AG04449 (cell line): ENCODE data around the gene TULP3.
A peak's percentile ranks its signal among the peaks of the same experiment; 100 is the strongest.

Experiments used
- CTCF ChIA-PET: fragments of 350-600 bp; formaldehyde crosslinking; extraction: SDS; loops from one replicate; lab custom pipeline; 2021; ENCODE audit warnings: antibody characterized with exemption; lab: Yijun Ruan, JAX
- POLR2A ChIA-PET: fragments of 400-600, 350-600 bp; formaldehyde crosslinking; extraction: SDS; loops from one replicate; lab custom pipeline; 2020; ENCODE audit warnings: antibody characterized with exemption, inconsistent platforms; lab: Yijun Ruan, JAX
- DNase-seq: peaks from one replicate; pipeline ENCODE4 v3.0.0-alpha.2; 2010; ENCODE audit warnings: low read depth, low spot score
- H3K4me3 ChIP-seq: 2 replicates; pipeline ENCODE4 v1.5.1; 2011; ENCODE audit warnings: low read depth, mild to moderate bottlenecking, control low read depth, low read length
- TF ChIP-seq, protein P1 (sequence below): IDR thresholded peaks from one replicate; pipeline ENCODE4 v1.5.1; 2011; ENCODE audit warnings: mild to moderate bottlenecking, moderate library complexity, low read length, control low read depth, inconsistent platforms; ENCODE audit not compliant: insufficient read depth; ENCODE audit errors: missing control alignments

Gene TULP3, protein sequence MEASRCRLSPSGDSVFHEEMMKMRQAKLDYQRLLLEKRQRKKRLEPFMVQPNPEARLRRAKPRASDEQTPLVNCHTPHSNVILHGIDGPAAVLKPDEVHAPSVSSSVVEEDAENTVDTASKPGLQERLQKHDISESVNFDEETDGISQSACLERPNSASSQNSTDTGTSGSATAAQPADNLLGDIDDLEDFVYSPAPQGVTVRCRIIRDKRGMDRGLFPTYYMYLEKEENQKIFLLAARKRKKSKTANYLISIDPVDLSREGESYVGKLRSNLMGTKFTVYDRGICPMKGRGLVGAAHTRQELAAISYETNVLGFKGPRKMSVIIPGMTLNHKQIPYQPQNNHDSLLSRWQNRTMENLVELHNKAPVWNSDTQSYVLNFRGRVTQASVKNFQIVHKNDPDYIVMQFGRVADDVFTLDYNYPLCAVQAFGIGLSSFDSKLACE

DNA sequence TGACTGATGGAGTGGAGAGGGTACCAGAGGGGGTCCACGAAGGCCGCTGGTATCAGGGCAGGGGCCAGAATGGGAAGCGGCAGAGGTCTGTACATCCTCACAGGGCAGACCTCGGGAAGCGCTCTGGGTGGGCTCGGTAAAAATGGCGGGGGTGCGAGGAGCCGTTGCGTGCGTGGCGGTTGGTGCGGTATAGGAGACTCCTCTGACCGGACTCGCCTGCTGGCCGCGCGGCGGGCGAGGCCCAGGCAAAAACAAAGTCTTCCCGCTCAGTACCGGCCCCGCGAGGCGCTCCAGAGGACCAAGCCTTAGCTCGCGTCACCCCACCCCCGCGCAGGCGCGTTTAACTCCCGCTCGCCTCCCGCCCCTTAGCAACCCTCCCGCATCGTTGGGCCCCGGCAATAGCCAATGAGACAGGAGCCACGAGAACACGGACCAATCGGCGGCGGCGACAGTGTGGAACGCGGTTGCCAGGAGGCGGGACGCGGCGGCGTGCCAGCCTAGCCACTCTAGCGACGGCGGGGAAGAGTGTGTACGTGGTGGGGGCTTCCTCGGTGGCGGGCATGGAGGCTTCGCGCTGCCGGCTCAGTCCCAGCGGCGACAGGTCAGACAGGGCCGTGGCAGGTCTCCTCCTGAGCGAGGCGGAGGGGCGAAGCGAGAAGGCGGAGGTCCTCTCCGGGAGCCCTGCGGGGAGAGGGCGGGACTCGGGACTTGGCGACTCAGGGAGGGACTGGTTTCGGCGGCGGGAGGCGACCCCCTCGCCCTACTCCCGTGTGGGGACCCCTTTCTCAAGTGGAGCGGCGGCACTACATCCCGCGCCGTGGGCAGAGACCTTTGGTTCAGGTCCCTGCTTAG is at the start of gene TULP3:
Gene TULP3, plus strand, starts transcription at position 504 of the 852 bp plus-strand sequence. Its CDS starts 57 bp downstream, at position 561.
- ChIA-PET CTCF (interaction anchor here (1.1 to 2.3 kb wide), 3 partner anchors 10 to 149 kb away, joined by 3 to 9 read pairs (median 5); no protein-coding TSS in a partner anchor), POLR2A (interaction anchor here (0.6 to 1.6 kb wide), 7 partner anchors 11 to 151 kb away, joined by 3 to 5 read pairs (median 3); partner anchors contain the start of gene TEAD4)
- DNase-seq, result peak; percentile 80
- H3K4me3 ChIP-seq, result peak within 1 kb of the TSS; percentile 99
- TF ChIP-seq, protein P1, sequence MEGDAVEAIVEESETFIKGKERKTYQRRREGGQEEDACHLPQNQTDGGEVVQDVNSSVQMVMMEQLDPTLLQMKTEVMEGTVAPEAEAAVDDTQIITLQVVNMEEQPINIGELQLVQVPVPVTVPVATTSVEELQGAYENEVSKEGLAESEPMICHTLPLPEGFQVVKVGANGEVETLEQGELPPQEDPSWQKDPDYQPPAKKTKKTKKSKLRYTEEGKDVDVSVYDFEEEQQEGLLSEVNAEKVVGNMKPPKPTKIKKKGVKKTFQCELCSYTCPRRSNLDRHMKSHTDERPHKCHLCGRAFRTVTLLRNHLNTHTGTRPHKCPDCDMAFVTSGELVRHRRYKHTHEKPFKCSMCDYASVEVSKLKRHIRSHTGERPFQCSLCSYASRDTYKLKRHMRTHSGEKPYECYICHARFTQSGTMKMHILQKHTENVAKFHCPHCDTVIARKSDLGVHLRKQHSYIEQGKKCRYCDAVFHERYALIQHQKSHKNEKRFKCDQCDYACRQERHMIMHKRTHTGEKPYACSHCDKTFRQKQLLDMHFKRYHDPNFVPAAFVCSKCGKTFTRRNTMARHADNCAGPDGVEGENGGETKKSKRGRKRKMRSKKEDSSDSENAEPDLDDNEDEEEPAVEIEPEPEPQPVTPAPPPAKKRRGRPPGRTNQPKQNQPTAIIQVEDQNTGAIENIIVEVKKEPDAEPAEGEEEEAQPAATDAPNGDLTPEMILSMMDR, result peak; percentile 8

DNA sequence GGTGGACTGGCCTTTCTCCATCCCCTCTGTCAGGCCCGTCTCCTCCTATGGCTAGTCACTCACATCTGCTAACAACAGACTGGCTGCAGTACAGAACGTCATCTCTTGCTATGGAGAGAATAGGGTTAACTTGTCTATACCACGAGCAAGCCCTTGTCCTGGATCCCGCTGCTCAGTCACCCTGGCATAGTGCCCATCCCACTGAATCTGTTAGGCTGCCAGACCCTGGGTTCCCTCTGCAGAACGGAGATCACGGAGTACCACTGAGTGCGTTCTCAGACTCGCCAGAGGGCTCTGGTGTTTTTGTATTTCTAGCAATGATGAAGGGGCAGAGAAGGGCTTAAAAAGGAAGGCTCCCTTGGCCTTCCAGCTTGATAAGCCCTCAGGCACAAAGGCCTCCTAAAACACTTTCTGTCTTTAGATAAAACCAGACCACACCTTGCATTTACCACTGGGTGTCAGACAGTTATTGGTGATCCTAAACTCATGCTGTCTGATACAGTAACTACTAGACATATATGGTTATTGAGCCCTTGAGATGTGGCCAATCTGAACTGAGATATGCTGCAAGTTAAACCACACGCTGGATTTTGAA is 49.5 kb upstream of the TULP3 start:
- ChIA-PET POLR2A (no interaction called here), CTCF (interaction anchor here (1.1 kb wide), 1 partner anchor 26 kb away, joined by 3 read pairs; no protein-coding TSS in a partner anchor)
- DNase-seq, result no peak
- TF ChIP-seq, protein P1, result no peak
- no peak overlapping the region for H3K4me3 ChIP-seq

- ChIA-PET POLR2A (no interaction called here), CTCF (interaction anchor here (1.4 to 1.5 kb wide), 2 partner anchors 9 to 11 kb away, joined by 4 to 12 read pairs; no protein-coding TSS in a partner anchor)
- TF ChIP-seq, protein P1, result no peak
- no peak overlapping the region for H3K4me3 ChIP-seq
- DNase-seq, result no peak
These were observed 47.7 kb upstream of the TULP3 start for GRCh38 chr12:2842948-2843347.

DNA sequence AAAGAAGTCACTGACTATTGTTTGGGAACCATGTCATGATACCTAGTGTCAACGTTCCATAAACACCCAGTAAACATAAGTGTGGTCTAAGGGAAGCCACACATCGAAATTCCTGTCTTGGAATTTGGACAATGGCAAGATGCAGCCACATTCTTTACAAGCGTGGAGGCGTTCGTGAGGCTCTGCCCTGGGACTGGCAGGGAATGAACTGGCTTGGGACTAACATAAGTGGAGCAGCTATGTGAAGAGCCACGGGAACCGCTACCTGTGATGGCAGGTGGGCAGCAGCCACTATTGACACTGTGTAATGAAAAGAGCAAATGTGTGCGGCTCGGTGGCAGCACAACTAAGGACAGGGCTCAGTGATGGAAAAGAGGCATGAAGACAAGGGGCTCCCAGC is 45.9 kb upstream of the TULP3 start:
- POLR2A ChIA-PET, result no interaction called here

DNA sequence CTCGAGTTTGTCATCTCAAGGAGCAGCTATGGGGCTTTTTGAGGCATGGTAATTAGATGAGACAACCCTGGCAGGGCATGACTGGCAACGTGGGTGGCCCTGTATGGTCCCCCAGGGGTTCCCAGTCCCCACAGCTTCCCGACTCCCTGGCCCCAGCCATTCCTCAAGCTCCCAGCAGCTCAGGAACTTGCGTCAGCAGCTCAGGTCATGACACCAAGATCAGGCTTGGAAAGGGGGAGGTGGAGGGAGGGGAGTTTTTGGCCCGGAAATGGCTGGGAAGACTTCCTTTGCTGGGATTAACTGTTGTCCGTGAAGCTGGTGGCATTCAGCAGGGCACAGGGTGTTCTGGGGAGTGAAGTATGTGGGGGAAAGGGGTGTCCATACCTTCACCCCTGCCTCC is 45.4 kb upstream of the TULP3 start:
- ChIA-PET CTCF (interaction anchor here (1.0 to 11.1 kb wide), 10 partner anchors 9 to 197 kb away, joined by 3 to 90 read pairs (median 7); partner anchors contain the start of genes NRIP2 and TEX52), POLR2A (no interaction called here)
- H3K4me3 ChIP-seq, result no peak overlapping the region
- TF ChIP-seq, protein P1, result no peak
- DNase-seq, result peak; percentile 34

More for the DNA sequence above, 45.9 kb upstream of the TULP3 start:
- CTCF ChIA-PET, result interaction anchor here (0.8 to 11.1 kb wide), 7 partner anchors 9 to 197 kb away, joined by 3 to 90 read pairs (median 11); partner anchors contain the start of genes NRIP2 and TEX52
- no peak for DNase-seq
- H3K4me3 ChIP-seq, result no peak overlapping the region
- TF ChIP-seq, protein P1, result no peak
